ENCODE data around the gene SLC45A2. TPM values are rescaled to one million over a fixed set of nuclear protein-coding genes. Genes with fewer than 3 reads are reported as not detected.

Gene SLC45A2
- total RNA-seq, 3 donors from 2014 or later: 0.28 to 1.2 (median 1.0) TPM

DNA sequence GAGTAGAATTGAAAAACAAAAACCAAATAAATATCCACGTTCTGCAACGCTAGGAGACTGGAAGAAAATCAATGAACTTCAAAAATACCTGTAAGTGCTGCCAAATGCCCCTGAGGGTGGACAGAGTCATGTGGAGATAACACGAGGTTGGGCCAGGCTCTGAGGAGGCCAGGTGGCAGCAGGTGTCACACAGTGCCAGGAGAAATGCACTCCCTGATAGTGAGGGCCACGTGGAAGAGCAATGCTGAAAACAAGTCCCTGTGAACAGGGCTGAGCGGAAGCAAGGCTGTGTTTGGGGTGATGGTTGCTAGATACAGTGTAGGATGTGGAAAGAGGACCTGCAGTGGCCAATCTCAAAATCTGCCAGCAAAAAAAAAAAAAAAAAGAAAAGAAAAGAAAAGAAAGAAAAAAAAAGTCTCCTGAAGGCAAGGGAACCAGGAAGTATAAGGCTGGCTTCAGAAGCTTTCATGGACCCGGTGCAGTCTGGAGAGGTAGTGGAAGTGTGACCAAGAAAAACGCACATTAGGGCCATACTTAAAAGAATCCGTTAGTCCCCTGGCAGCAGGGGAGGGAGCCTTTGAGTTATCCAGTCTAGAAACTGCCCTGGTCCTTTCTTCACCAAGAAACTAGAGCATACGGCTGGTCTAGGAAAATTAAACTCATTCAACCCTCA lies 41.7 kb upstream of the SLC45A2 start:
- ATAC-seq: peak; percentile 18
- TF ChIP-seq, protein P1, sequence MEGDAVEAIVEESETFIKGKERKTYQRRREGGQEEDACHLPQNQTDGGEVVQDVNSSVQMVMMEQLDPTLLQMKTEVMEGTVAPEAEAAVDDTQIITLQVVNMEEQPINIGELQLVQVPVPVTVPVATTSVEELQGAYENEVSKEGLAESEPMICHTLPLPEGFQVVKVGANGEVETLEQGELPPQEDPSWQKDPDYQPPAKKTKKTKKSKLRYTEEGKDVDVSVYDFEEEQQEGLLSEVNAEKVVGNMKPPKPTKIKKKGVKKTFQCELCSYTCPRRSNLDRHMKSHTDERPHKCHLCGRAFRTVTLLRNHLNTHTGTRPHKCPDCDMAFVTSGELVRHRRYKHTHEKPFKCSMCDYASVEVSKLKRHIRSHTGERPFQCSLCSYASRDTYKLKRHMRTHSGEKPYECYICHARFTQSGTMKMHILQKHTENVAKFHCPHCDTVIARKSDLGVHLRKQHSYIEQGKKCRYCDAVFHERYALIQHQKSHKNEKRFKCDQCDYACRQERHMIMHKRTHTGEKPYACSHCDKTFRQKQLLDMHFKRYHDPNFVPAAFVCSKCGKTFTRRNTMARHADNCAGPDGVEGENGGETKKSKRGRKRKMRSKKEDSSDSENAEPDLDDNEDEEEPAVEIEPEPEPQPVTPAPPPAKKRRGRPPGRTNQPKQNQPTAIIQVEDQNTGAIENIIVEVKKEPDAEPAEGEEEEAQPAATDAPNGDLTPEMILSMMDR (IDR thresholded peaks at IDR 0.05): no peak
- DNase-seq: no peak

GRCh38 chr5:34022121-34022705 lies 37.7 kb upstream of the SLC45A2 start:
- H3K36me3 ChIP-seq (ENCODE audit: low read depth): no peaks in the 10 kb centered on the region
- no peaks in the 10 kb centered on the region for H3K4me1 ChIP-seq (ENCODE audit: low read depth)
- H3K9me3 ChIP-seq: no peaks in the 10 kb centered on the region
- no peak overlapping the region for H3K4me3 ChIP-seq
- TF ChIP-seq, protein P1 (IDR thresholded peaks at IDR 0.05): no peak
- no peak for ATAC-seq
- intact Hi-C loops (cut with DNase I, micrococcal nuclease): no loop called here
- DNase-seq: no peak

More for the DNA sequence above, 41.7 kb upstream of the SLC45A2 start:
- no peaks in the 10 kb centered on the region for H3K9me3 ChIP-seq
- intact Hi-C loops (cut with DNase I, micrococcal nuclease): no loop called here
- no peaks in the 10 kb centered on the region for H3K4me1 ChIP-seq (ENCODE audit: low read depth)
- H3K36me3 ChIP-seq (ENCODE audit: low read depth): no peaks in the 10 kb centered on the region
- no peak overlapping the region for H3K4me3 ChIP-seq

DNA sequence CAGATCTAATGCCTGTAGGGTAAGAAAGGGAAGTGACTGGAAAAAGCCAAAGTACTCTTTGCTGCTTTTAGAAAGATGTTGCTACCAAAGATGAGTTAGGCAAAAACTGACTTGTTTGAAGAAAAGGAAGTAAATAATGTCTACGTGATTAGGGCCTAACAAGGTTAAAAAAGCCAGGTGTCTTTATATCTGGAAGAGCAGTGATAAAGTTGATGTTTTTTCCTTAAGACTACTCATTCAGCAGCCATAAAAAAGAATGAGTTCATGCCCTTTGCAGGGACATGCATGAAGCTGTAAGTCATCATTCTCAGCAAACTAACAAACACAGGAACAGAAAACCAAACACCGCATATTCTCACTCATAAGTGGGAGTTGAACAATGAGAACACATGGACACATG lies 36.8 kb upstream of the SLC45A2 start:
- Histone ChIP-seq H3K9me3 (no peaks in the 10 kb centered on the region), H3K36me3 (ENCODE audit: low read depth) (no peaks in the 10 kb centered on the region), H3K4me1 (ENCODE audit: low read depth) (no peaks in the 10 kb centered on the region), H3K4me3 (no peak overlapping the region)
- intact Hi-C loops (cut with DNase I, micrococcal nuclease): no loop called here
- ATAC-seq (peak; percentile 64), DNase-seq (no peak)
- TF ChIP-seq, protein P1 (IDR thresholded peaks at IDR 0.05): no peak

DNA sequence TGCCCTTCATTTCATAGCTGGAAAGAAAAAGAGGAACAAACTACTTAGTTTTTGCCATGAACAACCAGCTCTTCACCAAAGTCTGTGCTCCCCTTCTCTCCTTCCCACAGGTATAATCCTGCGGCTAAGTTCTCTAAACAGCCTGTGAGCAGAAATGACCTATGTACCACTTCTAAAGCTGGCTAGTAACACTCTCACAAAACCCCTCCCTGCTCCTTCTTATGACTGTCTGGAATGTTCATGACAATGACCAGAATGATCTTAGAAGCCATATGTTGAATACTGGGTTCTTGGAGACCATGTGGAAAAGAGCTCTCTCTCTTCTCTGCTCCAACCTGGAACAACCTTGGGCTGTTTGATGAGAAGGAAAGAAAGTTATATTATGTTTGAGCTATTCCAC lies 36.2 kb upstream of the SLC45A2 start:
- Histone ChIP-seq H3K4me3 (no peak overlapping the region), H3K4me1 (ENCODE audit: low read depth) (no peaks in the 10 kb centered on the region), H3K9me3 (no peaks in the 10 kb centered on the region), H3K36me3 (ENCODE audit: low read depth) (no peaks in the 10 kb centered on the region)
- DNase-seq (no peak), ATAC-seq (peak; percentile 91)
- intact Hi-C loops (cut with DNase I, micrococcal nuclease): no loop called here
- TF ChIP-seq, protein P1 (IDR thresholded peaks at IDR 0.05): no peak

GRCh38 chr5:34017254-34017653 lies 32.8 kb upstream of the SLC45A2 start:
- ATAC-seq: no peak
- TF ChIP-seq, protein P1 (IDR thresholded peaks at IDR 0.05): no peak
- intact Hi-C loops (cut with DNase I, micrococcal nuclease): no loop called here
- no peak for DNase-seq
- Histone ChIP-seq H3K4me1 (ENCODE audit: low read depth) (no peaks in the 10 kb centered on the region), H3K36me3 (ENCODE audit: low read depth) (no peaks in the 10 kb centered on the region), H3K4me3 (no peak overlapping the region), H3K9me3 (no peaks in the 10 kb centered on the region)
